H1 (cell line): ENCODE measurements around the gene KLHL29. TPM values are rescaled to one million over a fixed set of nuclear protein-coding genes. Genes with fewer than 3 reads are reported as not detected.

ENCODE experiments used
- CTCF ChIA-PET: fragments of 300-600 bp; sonication (Branson Sonifier 250); formaldehyde crosslinking; loops from one replicate; lab custom pipeline; 2021; ENCODE audit not compliant: partially characterized antibody; lab: Charles Lee
- POLR2A ChIA-PET: fragments of 300-600 bp; sonication (Branson Sonifier 250); formaldehyde crosslinking; loops from one replicate; lab custom pipeline; 2021; ENCODE audit warnings: inconsistent platforms; ENCODE audit not compliant: partially characterized antibody; lab: Charles Lee
- DNase-seq, 2 experiments: peaks; one replicate each; pipeline versions ENCODE4 v3.0.0 to v3.0.0-alpha.2; 2010 to 2022; ENCODE audit warnings: low spot score in 2 of 2, low read depth in 1 of 2, mixed read lengths in 1 of 2
- FAIRE-seq: peaks from 2 replicates; lab custom pipeline; 2011; peaks lifted over from hg19 to GRCh38; lab: Jason Lieb, UNC
- H2AFZ ChIP-seq: 2 replicates; pipeline ENCODE4 v1.8.1; 2012; ENCODE audit warnings: low read length, inconsistent platforms
- H2AK5ac ChIP-seq: 2 replicates; pipeline ENCODE4 v1.6.1; 2013; ENCODE audit warnings: low read depth, low read length
- H2BK120ac ChIP-seq: replicated peaks from 2 replicates; pipeline ENCODE3; 2013; ENCODE audit warnings: low read depth, low read length, inconsistent platforms
- H2BK12ac ChIP-seq: 2 replicates; pipeline ENCODE4 v1.6.1; 2013; ENCODE audit warnings: low read depth, low read length
- H2BK15ac ChIP-seq: 2 replicates; pipeline ENCODE4 v1.6.1; 2013; ENCODE audit warnings: low read length
- H2BK20ac ChIP-seq: 2 replicates; pipeline ENCODE4 v1.6.1; 2013; ENCODE audit warnings: low read length
- H2BK5ac ChIP-seq: 2 replicates; pipeline ENCODE4 v1.6.1; 2013; ENCODE audit warnings: low read depth, low read length
- H3K14ac ChIP-seq: 2 replicates; pipeline ENCODE4 v1.6.1; 2013; ENCODE audit warnings: inconsistent platforms; ENCODE audit not compliant: insufficient read length
- H3K18ac ChIP-seq: 2 replicates; pipeline ENCODE4 v1.6.1; 2013; ENCODE audit warnings: low read length; ENCODE audit errors: extremely low read depth
- H3K23ac ChIP-seq: 2 replicates; pipeline ENCODE4 v1.6.1; 2013; ENCODE audit warnings: inconsistent platforms; ENCODE audit not compliant: insufficient read length
- H3K23me2 ChIP-seq: 2 replicates; pipeline ENCODE4 v1.6.1; 2013; ENCODE audit warnings: low read depth, low read length
- H3K27ac ChIP-seq: 2 replicates; pipeline ENCODE4 v1.6.1; 2011; ENCODE audit warnings: low read depth, low read length, inconsistent platforms
- H3K27me3 ChIP-seq, 4 experiments: replicated peaks in 1 of 4; 1 replicate in 1 of 4; 2 replicates in 3 of 4; pipeline versions ENCODE4 v1.6.1 to v1.8.1; 2011 to 2013; ENCODE audit warnings: low read length in 3 of 4, mild to moderate bottlenecking in 3 of 4, inconsistent platforms in 2 of 4, mixed read lengths in 2 of 4, moderate library complexity in 1 of 4; ENCODE audit not compliant: control insufficient read depth in 3 of 4, insufficient read depth in 3 of 4; ENCODE audit errors: extremely low read depth in 1 of 4
- H3K36me3 ChIP-seq, 4 experiments: 2 replicates each; pipeline versions ENCODE4 v1.6.1 to v1.8.1; 2011 to 2013; ENCODE audit warnings: mild to moderate bottlenecking in 4 of 4, low read length in 3 of 4, moderate library complexity in 2 of 4, control low read depth in 1 of 4, inconsistent platforms in 1 of 4; ENCODE audit not compliant: insufficient read depth in 4 of 4, control insufficient read depth in 2 of 4
- H3K4ac ChIP-seq: replicated peaks from 2 replicates; pipeline ENCODE3; 2013; ENCODE audit warnings: low read length, low read depth, mixed read lengths, inconsistent platforms; ENCODE audit not compliant: insufficient read length
- H3K4me1 ChIP-seq, 4 experiments: replicated peaks in 1 of 4; 1 replicate in 1 of 4; 2 replicates in 3 of 4; pipeline versions ENCODE4 v1.6.1 to v1.8.1; 2011 to 2013; ENCODE audit warnings: low read length in 3 of 4, inconsistent platforms in 2 of 4, mixed read lengths in 1 of 4; ENCODE audit not compliant: insufficient read depth in 4 of 4, control insufficient read depth in 3 of 4
- H3K4me2 ChIP-seq, 2 experiments: 2 replicates each; pipeline versions ENCODE4 v1.6.1 to v1.8.1; 2011 to 2013; ENCODE audit warnings: low read depth in 2 of 2, low read length in 2 of 2, control low read depth in 1 of 2, inconsistent platforms in 1 of 2, mild to moderate bottlenecking in 1 of 2; ENCODE audit not compliant: insufficient read depth in 1 of 2
- H3K4me3 ChIP-seq, 4 experiments: fragments of 200-600, 300-600 bp in 1 of 4; sonication (generic), shearing (Covaris generic), sonication (Bioruptor Twin) in 1 of 4; 2 replicates each; pipeline versions ENCODE4 v1.5.1 to v1.8.1; 2011 to 2016; ENCODE audit warnings: low read length in 4 of 4, low read depth in 3 of 4, control low read depth in 2 of 4, inconsistent platforms in 2 of 4, mild to moderate bottlenecking in 2 of 4, mixed read lengths in 1 of 4, moderate library complexity in 1 of 4; ENCODE audit not compliant: insufficient read depth in 2 of 4; ENCODE audit errors: extremely low read depth in 1 of 4
- H3K56ac ChIP-seq: replicated peaks from 2 replicates; pipeline ENCODE3; 2013; ENCODE audit warnings: low read depth, mild to moderate bottlenecking, mixed read lengths, low read length, inconsistent platforms; ENCODE audit not compliant: insufficient read length
- H3K79me1 ChIP-seq: 2 replicates; pipeline ENCODE4 v1.6.1; 2013; ENCODE audit warnings: low read depth, low read length, control low read depth
- H3K79me2 ChIP-seq, 2 experiments: 2 replicates each; pipeline versions ENCODE4 v1.6.1 to v1.8.1; 2012 to 2013; ENCODE audit warnings: low read length in 2 of 2, mild to moderate bottlenecking in 2 of 2, inconsistent platforms in 1 of 2; ENCODE audit not compliant: insufficient read depth in 2 of 2, control insufficient read depth in 1 of 2
- H3K9ac ChIP-seq, 4 experiments: replicated peaks in 1 of 4; 1 replicate in 1 of 4; 2 replicates in 3 of 4; pipeline versions ENCODE4 v1.6.1 to v1.8.1; 2011 to 2013; ENCODE audit warnings: low read depth in 3 of 4, low read length in 3 of 4, control low read depth in 2 of 4, mild to moderate bottlenecking in 2 of 4, moderate library complexity in 2 of 4, inconsistent platforms in 1 of 4; ENCODE audit errors: extremely low read depth in 1 of 4
- H3K9me3 ChIP-seq, 2 experiments: 2 replicates each; pipeline versions ENCODE4 v1.6.1 to v1.8.1; 2012 to 2013; ENCODE audit warnings: mild to moderate bottlenecking in 2 of 2, moderate library complexity in 2 of 2, control low read depth in 1 of 2, inconsistent platforms in 1 of 2, low read depth in 1 of 2, low read length in 1 of 2, mixed read lengths in 1 of 2; ENCODE audit not compliant: insufficient read depth in 2 of 2
- H4K20me1 ChIP-seq, 2 experiments: replicated peaks in 1 of 2; 2 replicates each; pipeline versions ENCODE3 to v1.8.1; 2011 to 2013; ENCODE audit warnings: inconsistent platforms in 2 of 2, low read length in 2 of 2, mild to moderate bottlenecking in 1 of 2; ENCODE audit not compliant: insufficient read depth in 2 of 2, control insufficient read depth in 1 of 2
- H4K5ac ChIP-seq: 2 replicates; pipeline ENCODE4 v1.6.1; 2013; ENCODE audit warnings: low read length, low read depth, mixed read lengths, inconsistent platforms; ENCODE audit not compliant: insufficient read length
- H4K8ac ChIP-seq: 2 replicates; pipeline ENCODE4 v1.8.0; 2013; ENCODE audit warnings: mild to moderate bottlenecking, moderate library complexity, low read length, inconsistent platforms; ENCODE audit not compliant: insufficient read depth; ENCODE audit errors: extremely low read depth
- H4K91ac ChIP-seq: replicated peaks from 2 replicates; pipeline ENCODE3; 2013; ENCODE audit warnings: low read length, mixed read lengths, inconsistent platforms; ENCODE audit not compliant: insufficient read length
- CBX8 ChIP-seq: fragments of 300-800, 300-1000 bp; sonication (generic); IDR thresholded peaks from 2 replicates; pipeline ENCODE4 v1.7.1; 2016; ENCODE audit warnings: low read depth, low read length, borderline replicate concordance
- EZH2 ChIP-seq: fragments of 200-600 bp; sonication (generic); IDR thresholded peaks from 2 replicates; pipeline ENCODE4 v1.7.1; 2012; ENCODE audit warnings: low read depth, mild to moderate bottlenecking, moderate library complexity, low read length, inconsistent platforms; ENCODE audit not compliant: severe bottlenecking
- KDM1A ChIP-seq: fragments of 200-600, 300-600 bp; sonication (generic); IDR thresholded peaks from 2 replicates; pipeline ENCODE4 v1.7.1; 2016; ENCODE audit warnings: mild to moderate bottlenecking, low read length, borderline replicate concordance
- MAFK ChIP-seq: IDR thresholded peaks from 2 replicates; pipeline ENCODE4 v1.6.1; 2012; ENCODE audit warnings: low read depth, mild to moderate bottlenecking, improper control_type of control experiment, low read length
- RBBP5 ChIP-seq: IDR thresholded peaks from 2 replicates; pipeline ENCODE4 v1.7.1; 2012; ENCODE audit warnings: low read depth, mild to moderate bottlenecking, inconsistent platforms, low read length, moderate library complexity, borderline replicate concordance
- SRF ChIP-seq: IDR thresholded peaks from 2 replicates; pipeline ENCODE4 v1.6.1; 2011; ENCODE audit warnings: mild to moderate bottlenecking, low read depth, low read length, moderate library complexity
- WGBS, 2 experiments: shearing (Covaris generic) in 1 of 2; methylation state at CpG; one replicate each; pipeline versions ENCODE4 v1.1.6 to v1.1.7; 2013 to 2015; ENCODE audit warnings: low lambda C conversion rate in 2 of 2, mixed read lengths in 2 of 2, inconsistent platforms in 1 of 2, low coverage in 1 of 2, missing lambda C conversion rate in 1 of 2; ENCODE audit not compliant: insufficient replicate concordance in 2 of 2, insufficient coverage in 1 of 2, insufficient read length in 1 of 2; ENCODE audit errors: extremely low coverage in 1 of 2, missing lambda C conversion rate in 1 of 2; 5-methylcytosine and 5-hydroxymethylcytosine counted together
- polyA plus RNA-seq, 7 experiments: library from polyadenylated mRNA; depleted of rRNA in 3 of 7; stranded (reverse) in 5 of 7; unstranded in 2 of 7; fragments of >200 nt in 5 of 7; fragments of 200-250 nt in 2 of 7; gene quantifications; 1 replicate in 5 of 7; 2 replicates in 1 of 7; 4 replicates in 1 of 7; pipeline versions ENCODE4 v1.2.1 to v1.2.3, GENCODE V29; 2011 to 2013; ENCODE audit warnings: missing spikeins in 2 of 7, mixed read lengths in 2 of 7
- total RNA-seq: library from RNA; stranded (reverse); fragmentation: NEBNext Ultra II Directional; extraction: Animal tissue kit (Norgen Biotek cat#: 25700); gene quantifications from 2 replicates; pipeline ENCODE4 v1.2.1, GENCODE V29; 2021

The KLHL29 gene
- total and polyA plus RNA-seq, 2 of the 8 experiments (the other 6 are each of a cell fraction or from before 2014, with no cell fraction given): 1.1 to 4.7 TPM

DNA sequence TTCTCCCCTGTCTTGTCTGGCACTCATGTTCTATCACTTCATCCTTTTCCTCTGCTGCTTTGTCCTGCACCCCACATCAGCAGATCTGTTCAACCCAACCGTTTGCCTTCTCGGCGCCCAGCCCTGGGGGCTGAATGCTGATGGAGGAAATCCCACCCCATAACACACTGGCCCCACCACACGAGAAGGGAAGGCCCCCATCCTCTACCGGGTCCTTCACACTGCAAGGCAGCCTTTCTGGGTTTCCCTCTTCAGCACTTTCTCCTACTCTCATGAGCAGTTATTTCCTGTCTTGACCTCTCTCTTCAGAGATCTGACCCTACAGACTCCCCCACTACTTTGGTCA is 314.6 kb downstream of the KLHL29 start:
- Histone ChIP-seq H3K79me2 (no peaks in the 10 kb centered on the region), H3K23me2 (no peaks in the 10 kb centered on the region), H3K79me1 (no peaks in the 10 kb centered on the region; the same call in 1 of the 2 replicates), H3K9ac (no peak overlapping the region), H4K8ac (no peak overlapping the region), H2BK5ac (no peak overlapping the region), H3K4me2 (no peak overlapping the region), H3K9me3 (0 out of 4 replicates have a peak, but pooled peaks cover 0 to 2% of the 10 kb centered on the region in 2 experiments), H3K14ac (no peak overlapping the region), H4K5ac (no peak overlapping the region), H2AFZ (no peak overlapping the region), H3K4ac (no peak overlapping the region), H3K27ac (no peak overlapping the region), H4K91ac (no peak overlapping the region), H2BK120ac (no peak overlapping the region), H2BK15ac (no peak overlapping the region), H3K23ac (no peak overlapping the region), H2BK12ac (no peak overlapping the region), H3K56ac (no peak overlapping the region), H3K4me3 (no peak overlapping the region), H2BK20ac (no peak overlapping the region), H4K20me1 (peaks cover 0 to 2% of the 10 kb centered on the region in 2 experiments), H3K4me1 (peaks cover 0 to 13% (median 4%) of the 10 kb centered on the region in 4 experiments; a peak in 5 of 7 replicates), H2AK5ac (no peak overlapping the region), H3K18ac (no peak overlapping the region), H3K27me3 (no peaks in the 10 kb centered on the region), H3K36me3 (no peaks in the 10 kb centered on the region)
- CTCF ChIA-PET: interaction anchor here (1.1 to 1.2 kb wide), 2 partner anchors 8 to 76 kb away, joined by 3 to 5 read pairs; no protein-coding TSS in a partner anchor
- DNase-seq (no peak), FAIRE-seq (no peak)
- POLR2A ChIA-PET: interaction anchor here (0.9 to 1.2 kb wide), 2 partner anchors 8 to 9 kb away, joined by 3 to 4 read pairs; no protein-coding TSS in a partner anchor
- no peak for TF ChIP-seq KDM1A
- no peak for TF ChIP-seq EZH2
- TF ChIP-seq MAFK: no peak
- TF ChIP-seq RBBP5: no peak
- no peak for TF ChIP-seq SRF
- no peak for TF ChIP-seq CBX8
- WGBS, 2 experiments: 89% methylated on average over 5 of the region's 5 CpGs; no CpG with 5 or more reads in 1 of the 2 experiments
